HCT116 (cell line): ENCODE results near the gene DYNLT1.

Experiments
- EZH2 ChIP-seq: fragments of 200-600 bp; sonication (generic); IDR thresholded peaks from 2 replicates; pipeline ENCODE4 v1.6.1; 2017; ENCODE audit warnings: antibody characterized with exemption, mixed run types
- POLR2A ChIP-seq: IDR thresholded peaks from 2 replicates; pipeline ENCODE4 v1.7.0; 2011; ENCODE audit warnings: borderline replicate concordance; ENCODE audit not compliant: insufficient read depth, insufficient read length; ENCODE audit errors: extremely low read depth
- SRF ChIP-seq: IDR thresholded peaks from 2 replicates; pipeline ENCODE4 v1.6.1; 2012; ENCODE audit warnings: low read depth
- YY1 ChIP-seq: IDR thresholded peaks from 2 replicates; pipeline ENCODE4 v1.6.1; 2011; ENCODE audit warnings: low read length, low read depth, moderate library complexity, mild to moderate bottlenecking; ENCODE audit not compliant: insufficient replicate concordance; ENCODE audit errors: extremely low read depth
- TF ChIP-seq, protein P1 (sequence below), 3 experiments: fragments of 200-600 bp in 1 of 3; sonication (generic) in 1 of 3; IDR thresholded peaks in 2 of 3; conservative IDR thresholded peaks in 1 of 3; 2 replicates each; pipeline ENCODE4 v1.5.1; 2012 to 2017; ENCODE audit warnings: low read depth in 2 of 3, low read length in 2 of 3, antibody characterized with exemption in 1 of 3, borderline replicate concordance in 1 of 3, control low read depth in 1 of 3, mild to moderate bottlenecking in 1 of 3, mixed read lengths in 1 of 3, mixed run types in 1 of 3, moderate library complexity in 1 of 3; ENCODE audit not compliant: insufficient read depth in 1 of 3

DNA sequence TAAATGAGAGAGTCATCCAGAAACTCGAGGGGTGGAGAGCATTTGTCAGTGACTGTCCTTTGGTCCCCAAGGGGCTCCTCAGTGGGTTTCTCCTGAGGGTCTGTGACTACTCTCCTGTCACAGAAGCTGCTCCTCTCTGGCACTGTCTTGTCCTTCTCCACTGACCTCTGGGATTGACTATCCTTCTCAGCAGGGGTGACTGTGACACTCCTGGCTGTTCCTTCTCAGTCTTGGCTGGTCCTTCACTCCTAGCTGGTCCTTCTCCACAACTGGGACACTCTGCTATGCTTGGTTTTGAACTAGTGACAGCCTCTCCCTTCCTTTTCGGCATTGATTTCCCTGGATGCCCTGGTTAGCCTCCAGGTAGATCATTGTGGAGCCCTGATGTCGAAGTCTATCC, 33.5 kb downstream of the DYNLT1 start:
- TF ChIP-seq POLR2A (no peak), EZH2 (no peak), SRF (no peak), YY1 (no peak)
- TF ChIP-seq, protein P1, sequence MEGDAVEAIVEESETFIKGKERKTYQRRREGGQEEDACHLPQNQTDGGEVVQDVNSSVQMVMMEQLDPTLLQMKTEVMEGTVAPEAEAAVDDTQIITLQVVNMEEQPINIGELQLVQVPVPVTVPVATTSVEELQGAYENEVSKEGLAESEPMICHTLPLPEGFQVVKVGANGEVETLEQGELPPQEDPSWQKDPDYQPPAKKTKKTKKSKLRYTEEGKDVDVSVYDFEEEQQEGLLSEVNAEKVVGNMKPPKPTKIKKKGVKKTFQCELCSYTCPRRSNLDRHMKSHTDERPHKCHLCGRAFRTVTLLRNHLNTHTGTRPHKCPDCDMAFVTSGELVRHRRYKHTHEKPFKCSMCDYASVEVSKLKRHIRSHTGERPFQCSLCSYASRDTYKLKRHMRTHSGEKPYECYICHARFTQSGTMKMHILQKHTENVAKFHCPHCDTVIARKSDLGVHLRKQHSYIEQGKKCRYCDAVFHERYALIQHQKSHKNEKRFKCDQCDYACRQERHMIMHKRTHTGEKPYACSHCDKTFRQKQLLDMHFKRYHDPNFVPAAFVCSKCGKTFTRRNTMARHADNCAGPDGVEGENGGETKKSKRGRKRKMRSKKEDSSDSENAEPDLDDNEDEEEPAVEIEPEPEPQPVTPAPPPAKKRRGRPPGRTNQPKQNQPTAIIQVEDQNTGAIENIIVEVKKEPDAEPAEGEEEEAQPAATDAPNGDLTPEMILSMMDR (IDR thresholded peaks at IDR 0.05 in 2 of 3, conservative IDR thresholded peaks at IDR 0.05 in 1 of 3; ENCODE audit: borderline replicate concordance in 1 of 3, insufficient read depth in 1 of 3, low read depth in 2 of 3, low read length in 2 of 3), result no peak
